ENCODE measurements around the gene TBL3. TPM values are rescaled to one million over a fixed set of nuclear protein-coding genes. Genes with fewer than 3 reads are reported as not detected.

The TBL3 gene
- total and polyA plus RNA-seq, 9 of the 15 experiments (the other 6 are each of a cell fraction or from before 2014, with no cell fraction given), result 0.97 to 117 (median 24.5) TPM

- DNase-seq (ENCODE audit: extremely low read depth in 1 of 4, low spot score in 3 of 4) (peak in 3 of 4 experiments; percentile 56 to 75 (median 66)), FAIRE-seq (no peak), ATAC-seq (peak; percentile 25)
- peaks cover 20% of the 10 kb centered on the region for H3K79me2 ChIP-seq (ENCODE audit: control insufficient read depth, insufficient read depth, low read length)
- intact Hi-C loops (cut with micrococcal nuclease) (loop anchor here (2.0 kb wide), 1 partner anchor 23 kb away; the partner anchor contains the start of gene RPS2), in situ Hi-C loops (cut with MboI) (no loop called here)
- TF ChIP-seq BHLHE40 (IDR thresholded peaks at IDR 0.05; ENCODE audit: low read length), result peak; percentile 86
- TF ChIP-seq BRCA1 (IDR thresholded peaks at IDR 0.05), result no peak
- TF ChIP-seq BRCA1 (CRISPR knock-in tag; IDR thresholded peaks at IDR 0.05), result no peak
- TF ChIP-seq PRDM10 (IDR thresholded peaks at IDR 0.05; ENCODE audit: partially characterized antibody), result peak; percentile 69
- TF ChIP-seq KLF1 (tag; IDR thresholded peaks at IDR 0.05), result no peak
- peak; percentile 11; the same call in 1 of the 2 replicates for TF ChIP-seq NFE2 (IDR thresholded peaks at IDR 0.05; ENCODE audit: low read depth)
- TF ChIP-seq NEUROD1 (IDR thresholded peaks at IDR 0.05; ENCODE audit: borderline replicate concordance, low read depth, low read length, partially characterized antibody), result no peak
- peak; percentile 90 for TF ChIP-seq CEBPB (tag; IDR thresholded peaks at IDR 0.05)
- no peak for TF ChIP-seq ZNF384 (IDR thresholded peaks at IDR 0.05; ENCODE audit: low read depth, low read length)
- TF ChIP-seq SP1 (CRISPR knock-in tag; IDR thresholded peaks at IDR 0.05), result 0 out of 2 replicates have a peak, but pooled peaks have one; percentile 2
- TF ChIP-seq CTCF (IDR thresholded peaks at IDR 0.05 in 2 of 3, conservative IDR thresholded peaks at IDR 0.05 in 1 of 3; ENCODE audit: insufficient read depth in 2 of 3, low read depth in 1 of 3, low read length in 3 of 3), result peak; percentile 52 to 56 (median 56); a peak in 4 of 6 replicates
- no peak for TF ChIP-seq CEBPG (CRISPR knock-in tag; IDR thresholded peaks at IDR 0.05)
- 0 out of 4 replicates have a peak, but pooled peaks of 1 of the 2 experiments have one; percentile 6 for TF ChIP-seq CEBPG (tag; conservative IDR thresholded peaks at IDR 0.05 in 1 of 2, IDR thresholded peaks at IDR 0.05 in 1 of 2)
- H3K9me3 ChIP-seq (replicated peaks; ENCODE audit: control insufficient read depth, insufficient read depth, low read depth, low read length), result no peaks in the 10 kb centered on the region
- H3K36me3 ChIP-seq (ENCODE audit: control insufficient read depth, insufficient read depth, low read length), result peaks cover 37% of the 10 kb centered on the region; the same call in 2 of the 3 replicates
- H3K27ac ChIP-seq (ENCODE audit: extremely low read depth, low read depth, low read length), result peak overlapping the region; percentile 51
- ChIA-PET POLR2A (interaction anchor here (0.7 to 1.6 kb wide), 7 partner anchors 9 to 213 kb away, joined by 3 to 7 read pairs (median 4); partner anchors contain the start of gene RPS2), CTCF (ENCODE audit: low intra/inter-chr PET ratio) (no interaction called here)
- H3K27me3 ChIP-seq (ENCODE audit: control insufficient read depth in 2 of 2, insufficient read depth in 2 of 2, low read length in 2 of 2), result no peaks in the 10 kb centered on the region
- H2AFZ ChIP-seq (ENCODE audit: low read depth, low read length), result 0 out of 2 replicates have a peak overlapping the region, but pooled peaks have one; percentile 49
- H4K20me1 ChIP-seq (replicated peaks; ENCODE audit: control insufficient read depth, insufficient read depth, low read length), result peaks cover 7% of the 10 kb centered on the region
- no TSS peak for BruUV-seq (replicated peaks)
- H3K4me2 ChIP-seq (ENCODE audit: insufficient read depth, low read length), result peak overlapping the region; percentile 84
- H3K4me3 ChIP-seq, result peak overlapping the region; percentile 78
- H3K4me1 ChIP-seq (replicated peaks in 1 of 2; ENCODE audit: control insufficient read depth in 2 of 2, insufficient read depth in 2 of 2, low read length in 2 of 2), result peaks cover 29 to 66% of the 10 kb centered on the region in 2 experiments
- peaks cover 8% of the 10 kb centered on the region for H3K9me1 ChIP-seq (ENCODE audit: control insufficient read depth, insufficient read depth, low read length)
- peak overlapping the region; percentile 63 to 91 for H3K9ac ChIP-seq (ENCODE audit: insufficient read depth in 1 of 2, low read depth in 2 of 2, low read length in 2 of 2)
- 54% methylated on average over 27 of the region's 30 CpGs for WGBS (ENCODE audit: insufficient coverage, low coverage, missing lambda C conversion rate)
Measured at GRCh38 chr16:1941162-1942046, 30.4 kb upstream of the TBL3 start.
